GM19023 (cell line): ENCODE results near the gene PHC2.

Experiments used
- ATAC-seq: cut with Tn5 transposase; IDR thresholded peaks from one replicate; pipeline ENCODE4 v1.9.1; 2021; ENCODE audit warnings: mild to moderate bottlenecking, moderate library complexity; ENCODE audit not compliant: unreplicated experiment

The PHC2 gene

DNA sequence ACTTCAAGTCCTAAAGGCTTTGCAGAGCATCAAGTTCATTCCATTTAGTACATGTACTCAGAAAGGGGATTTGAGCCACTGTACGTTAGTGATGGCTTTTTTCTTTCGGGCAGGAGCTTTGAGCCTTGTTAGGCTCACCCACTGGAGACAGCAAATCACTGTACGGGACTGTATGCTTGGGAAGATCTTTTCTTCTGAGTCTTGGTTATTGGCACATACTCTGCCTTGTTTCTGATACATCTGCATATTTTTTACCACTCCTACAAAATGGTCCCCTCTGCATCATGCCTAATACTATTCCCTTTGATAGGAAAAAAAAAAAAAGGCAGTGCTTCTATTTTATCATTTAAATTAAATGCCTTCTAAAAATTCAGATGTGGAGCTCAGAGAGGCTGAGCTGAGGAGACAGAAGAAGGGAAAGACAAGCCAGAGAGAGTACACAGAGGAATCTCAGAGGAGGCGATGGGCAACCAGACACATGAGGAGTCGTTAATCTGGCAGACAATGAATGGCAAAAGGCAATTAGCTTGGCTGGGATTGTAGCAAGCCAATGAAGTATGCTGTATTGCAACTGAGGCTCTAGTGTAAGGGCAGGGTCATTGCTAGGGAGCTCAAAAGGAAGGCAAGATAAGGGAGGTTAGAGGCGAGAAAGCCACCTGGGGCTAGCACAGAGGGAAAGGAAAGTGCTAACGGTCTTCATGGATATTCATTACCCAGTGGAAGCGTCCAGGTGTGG lies 39.4 kb downstream of the PHC2 start:
- ATAC-seq, result no peak

DNA sequence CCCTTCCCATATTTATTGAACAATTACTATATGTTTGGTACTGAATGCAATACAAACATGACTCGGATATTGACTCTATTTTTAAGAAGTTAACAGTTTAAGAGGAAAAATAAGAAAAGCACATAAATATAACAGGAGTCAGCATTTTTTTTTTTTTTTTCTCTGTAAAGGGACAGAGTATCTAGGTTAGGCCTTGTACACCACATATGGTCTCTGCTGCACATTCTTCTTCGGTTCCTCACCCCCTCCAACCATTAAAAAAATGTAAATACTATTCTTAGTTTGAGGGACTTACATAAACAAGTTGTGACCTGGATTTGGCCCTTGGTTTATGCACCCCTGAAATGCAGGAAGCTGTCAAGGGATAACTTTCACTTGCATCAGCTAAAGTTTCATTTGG lies 40.4 kb downstream of the PHC2 start:
- ATAC-seq, result no peak

DNA sequence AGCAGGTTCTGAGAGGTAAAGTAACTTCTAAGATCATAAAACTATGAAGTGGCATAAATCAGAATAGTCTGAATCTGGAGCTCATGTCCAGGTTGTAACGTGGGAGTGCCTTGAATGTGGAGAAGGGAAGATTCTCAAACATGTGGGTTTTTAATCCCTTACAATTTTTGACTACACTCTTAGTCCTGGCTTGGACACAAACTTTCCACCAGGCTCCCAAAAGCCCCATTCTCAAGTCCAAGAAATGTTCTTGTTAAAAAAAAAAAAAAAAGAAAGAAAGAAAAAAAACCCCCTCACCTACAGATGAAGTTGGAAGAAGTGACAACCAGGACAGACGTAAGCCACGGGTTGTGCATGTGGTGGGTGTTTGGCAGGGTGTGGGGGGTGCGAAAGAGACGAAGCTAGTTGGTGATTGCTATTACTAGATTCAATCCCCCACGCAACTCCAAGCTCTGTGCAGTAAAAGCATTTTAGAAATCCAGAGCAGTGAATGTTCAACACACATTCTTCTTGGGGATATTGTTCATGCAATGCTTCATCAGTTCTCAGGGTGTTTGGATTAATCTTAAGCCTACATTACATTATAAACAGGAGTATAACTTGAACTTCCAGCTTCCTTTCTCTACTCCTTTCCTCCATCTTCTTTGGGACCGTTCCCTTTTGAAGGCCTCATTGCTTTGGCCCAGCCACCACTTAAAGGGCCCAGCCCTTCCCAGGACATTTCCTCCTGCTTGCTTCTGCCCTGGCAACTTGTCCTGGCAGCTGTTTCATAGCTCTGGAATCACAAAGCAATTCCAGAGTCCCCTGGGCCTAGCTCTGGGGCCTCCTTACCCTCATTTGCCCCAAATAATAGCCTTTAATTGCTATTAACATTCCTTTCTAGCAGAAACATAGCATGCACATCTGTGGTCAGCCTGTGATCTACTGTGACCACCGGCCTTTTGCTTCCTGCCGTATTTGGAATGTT lies 41.8 kb downstream of the PHC2 start:
- ATAC-seq, result no peak

GRCh38 chr1:33387625-33388024 lies 43.3 kb downstream of the PHC2 start:
- no peak for ATAC-seq

- ATAC-seq, result no peak
These were observed 45.6 kb downstream of the PHC2 start for GRCh38 chr1:33385251-33385650.

GRCh38 chr1:33384040-33384812 lies 46.7 kb downstream of the PHC2 start:
- ATAC-seq, result no peak

- ATAC-seq, result no peak
These were observed 47.4 kb downstream of the PHC2 start for GRCh38 chr1:33383489-33383888.

DNA sequence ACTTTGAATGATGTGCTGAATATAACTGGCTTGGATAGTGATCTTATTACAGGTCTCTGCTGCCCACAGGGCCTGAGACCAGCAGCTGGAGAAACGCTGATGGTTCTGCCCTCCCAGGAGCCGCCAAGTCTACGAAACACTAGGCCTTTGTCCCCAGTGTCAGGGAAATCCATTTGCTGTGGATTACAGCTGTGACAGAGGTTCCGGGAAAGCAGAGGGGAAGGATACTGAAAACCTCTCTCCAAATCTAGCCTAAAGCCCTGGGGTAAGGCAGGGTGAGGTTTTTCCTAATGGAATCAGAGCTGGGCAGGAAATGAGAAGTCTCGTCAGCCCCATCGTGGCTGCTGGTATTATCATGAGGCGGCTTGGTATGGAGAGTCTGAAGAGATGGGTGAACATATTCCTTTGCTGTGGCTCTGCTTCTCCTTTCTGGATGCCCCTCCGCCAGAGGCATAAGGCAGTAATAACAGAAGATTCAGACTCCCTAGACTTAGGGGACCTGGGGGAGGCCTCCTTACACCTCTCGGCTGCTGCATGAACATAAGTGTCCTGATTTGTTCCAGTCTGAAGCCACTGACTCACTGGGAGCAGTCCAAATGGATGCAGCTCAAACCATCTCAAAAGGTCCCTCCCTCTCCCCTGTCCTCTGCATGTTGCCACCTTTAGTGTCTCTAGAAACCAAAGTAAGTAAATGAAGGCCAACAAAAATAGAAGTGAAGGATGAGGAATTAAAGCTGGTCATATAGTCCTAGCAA lies 48.1 kb downstream of the PHC2 start:
- no peak for ATAC-seq

- ATAC-seq, result no peak
These were observed 48.9 kb downstream of the PHC2 start for GRCh38 chr1:33381977-33382376.

GRCh38 chr1:33380811-33381210 lies 50.1 kb downstream of the PHC2 start:
- no peak for ATAC-seq

GRCh38 chr1:33379631-33380354 lies 51.1 kb downstream of the PHC2 start:
- no peak for ATAC-seq

- no peak for ATAC-seq
These were observed 51.9 kb downstream of the PHC2 start for GRCh38 chr1:33378976-33379375.

- ATAC-seq, result no peak
These were observed 52.4 kb downstream of the PHC2 start for GRCh38 chr1:33378524-33378923.

DNA sequence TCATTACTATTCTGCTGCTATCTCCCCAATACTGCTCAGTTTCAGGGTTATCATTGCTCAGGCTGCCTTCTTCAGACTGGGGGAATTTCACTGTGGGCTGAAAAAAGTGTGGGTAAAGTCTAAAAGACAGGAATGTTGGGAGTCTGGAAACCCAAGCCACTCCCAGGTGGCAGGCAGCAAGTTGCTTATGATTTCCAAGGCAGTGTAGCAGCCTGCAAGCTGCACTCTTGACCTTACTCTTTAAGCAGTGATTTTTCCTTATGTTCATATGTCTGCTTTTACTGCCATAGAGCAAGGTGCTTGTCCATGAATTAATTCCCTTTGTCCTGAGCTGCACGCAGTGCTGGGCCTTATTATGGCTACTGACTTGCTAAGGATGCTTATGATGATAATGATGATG lies 53.1 kb downstream of the PHC2 start:
- no peak for ATAC-seq

DNA sequence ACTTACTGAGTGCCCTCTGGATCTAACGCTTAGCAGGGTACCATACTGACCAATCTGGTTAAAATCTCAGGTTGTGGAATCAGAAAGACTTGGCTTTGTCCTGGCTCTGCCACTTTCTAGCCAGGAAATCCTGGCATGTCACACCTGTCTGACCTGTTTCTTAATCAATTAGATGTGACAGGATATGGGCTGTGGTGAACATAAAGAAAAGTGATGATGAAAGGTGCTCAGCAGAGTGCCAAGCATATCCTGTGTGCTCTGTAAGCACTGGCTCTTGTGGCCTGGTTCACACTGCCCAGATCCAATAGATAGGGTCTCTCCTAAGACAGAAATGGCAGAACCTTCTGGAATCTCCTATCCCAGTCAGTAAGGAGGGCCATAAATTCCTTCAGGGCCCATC lies 53.9 kb downstream of the PHC2 start:
- no peak for ATAC-seq

DNA sequence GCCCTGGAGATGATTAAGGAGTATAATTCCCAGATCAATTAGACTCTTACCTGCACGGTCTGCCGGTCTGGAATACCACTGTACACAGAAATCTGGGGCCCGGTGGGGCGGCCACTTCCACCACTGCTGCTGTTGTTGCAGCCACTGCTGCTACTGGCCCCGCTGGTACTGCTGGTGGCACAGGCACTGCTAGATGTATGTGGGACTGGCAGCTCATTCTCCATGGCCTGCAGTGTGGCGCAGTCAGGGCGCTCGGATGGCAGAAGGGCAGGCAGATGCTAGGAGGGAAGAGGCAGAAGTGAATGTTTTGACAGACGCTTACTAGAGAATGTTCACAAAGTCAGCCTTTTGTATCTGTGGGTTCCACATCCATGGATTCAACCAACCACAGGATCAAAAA lies 55.6 kb downstream of the PHC2 start:
- no peak for ATAC-seq

DNA sequence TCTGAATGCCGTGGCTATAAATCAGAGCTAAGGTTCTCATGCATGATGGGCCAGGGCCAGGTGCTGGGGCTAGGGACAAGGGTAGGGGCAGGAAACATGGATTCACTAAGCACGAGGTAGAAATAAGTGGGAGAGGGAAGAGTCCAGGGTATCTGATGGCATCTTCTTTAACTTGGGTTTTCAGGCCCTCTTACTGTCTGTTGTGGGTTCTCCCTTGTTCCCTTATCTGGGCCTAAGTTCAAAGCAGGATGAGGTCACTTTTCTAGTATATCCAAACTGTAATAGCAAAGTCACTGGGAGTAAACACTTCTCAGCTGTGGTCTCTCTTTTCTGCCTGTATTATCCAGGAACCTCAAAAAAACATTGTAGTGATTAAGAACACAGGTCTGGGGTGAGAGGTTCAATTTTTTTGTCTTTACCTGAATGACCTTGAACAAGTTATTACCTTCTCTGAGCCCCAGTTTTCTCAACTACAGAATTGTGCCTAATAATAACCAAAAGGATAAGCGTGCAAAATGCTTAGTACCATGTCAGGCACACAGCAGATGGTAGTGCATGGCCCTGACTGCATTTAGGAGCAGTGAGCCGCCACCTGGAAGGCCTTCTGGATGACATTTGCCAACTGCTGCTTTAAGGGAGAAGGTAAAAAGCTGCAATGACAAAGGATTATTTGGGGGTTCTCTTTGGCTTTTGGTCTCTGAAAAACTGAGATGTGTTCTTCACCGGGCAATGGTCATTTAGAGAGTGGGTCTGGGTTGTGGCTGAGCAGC lies 56.4 kb downstream of the PHC2 start:
- no peak for ATAC-seq

DNA sequence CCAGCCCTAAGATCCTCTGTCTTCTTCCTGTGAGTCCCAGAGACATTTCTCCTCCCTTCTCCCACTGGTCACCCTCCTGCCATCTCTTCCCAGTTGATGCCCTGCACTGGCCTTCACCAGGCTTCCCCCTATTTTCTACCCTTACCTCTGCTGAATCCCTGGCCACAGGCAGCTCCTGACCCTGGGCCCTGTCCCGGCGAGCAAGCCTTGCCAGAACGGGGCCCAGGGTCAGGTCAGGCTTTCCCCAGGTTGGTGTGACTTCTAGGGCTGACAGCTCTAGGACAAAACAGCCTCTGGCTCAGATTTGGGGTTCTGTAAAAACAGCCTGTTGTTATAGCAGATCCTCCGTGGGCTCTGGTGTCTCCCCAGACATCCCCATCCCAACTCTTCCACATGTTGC lies 57.3 kb downstream of the PHC2 start:
- ATAC-seq, result no peak

DNA sequence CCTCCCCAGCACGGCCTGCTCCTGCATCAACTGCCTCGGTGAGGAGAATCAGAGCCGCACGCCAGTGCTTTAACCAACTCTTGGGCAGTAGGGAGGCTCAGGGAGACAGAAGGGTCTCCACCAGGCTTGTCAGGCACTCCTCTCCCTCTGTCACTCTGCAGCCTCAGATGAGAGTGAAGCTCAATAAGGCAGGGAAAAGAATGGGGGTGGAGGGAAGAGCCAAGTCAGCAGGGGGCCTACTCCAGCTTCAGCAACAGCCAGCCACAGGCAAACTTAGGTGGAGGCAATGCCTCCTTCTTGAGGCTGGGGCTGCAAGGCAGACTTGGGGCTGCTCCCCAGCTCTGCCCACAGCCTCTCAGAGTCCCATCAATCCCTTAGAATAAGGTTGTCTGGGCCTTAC lies 58.2 kb downstream of the PHC2 start:
- ATAC-seq, result no peak
